SKM-1 (cell line): ENCODE measurements around the gene SH3TC1.

ENCODE experiments used
- DNase-seq: peaks from one replicate; lab custom pipeline; 2025; ENCODE audit not compliant: unreplicated experiment; lab: John Stamatoyannopoulos, UW

SH3TC1 gene

GRCh38 chr4:8228319-8229250, 29.5 kb downstream of the SH3TC1 start:
- DNase-seq: no peak

- DNase-seq: no peak
These were observed 30.4 kb downstream of the SH3TC1 start for GRCh38 chr4:8229331-8229975.

GRCh38 chr4:8230033-8230432, 30.9 kb downstream of the SH3TC1 start:
- no peak for DNase-seq

GRCh38 chr4:8230891-8231290, 31.8 kb downstream of the SH3TC1 start:
- DNase-seq: no peak

GRCh38 chr4:8231551-8232049, 32.5 kb downstream of the SH3TC1 start:
- no peak for DNase-seq

GRCh38 chr4:8232748-8233147, 33.7 kb downstream of the SH3TC1 start:
- DNase-seq: no peak

- DNase-seq: no peak
These were observed 34.8 kb downstream of the SH3TC1 start for GRCh38 chr4:8233672-8234484.

GRCh38 chr4:8234715-8235114, 35.6 kb downstream of the SH3TC1 start:
- DNase-seq: no peak

GRCh38 chr4:8235224-8235623, 36.1 kb downstream of the SH3TC1 start:
- DNase-seq: no peak

- no peak for DNase-seq
These were observed 36.6 kb downstream of the SH3TC1 start for GRCh38 chr4:8235686-8236085.

- DNase-seq: no peak
These were observed 37.2 kb downstream of the SH3TC1 start for GRCh38 chr4:8236106-8236919.

- DNase-seq: no peak
These were observed 37.8 kb downstream of the SH3TC1 start for GRCh38 chr4:8236920-8237195.

GRCh38 chr4:8237256-8237989, 38.3 kb downstream of the SH3TC1 start:
- no peak for DNase-seq

GRCh38 chr4:8238036-8238511, 39.0 kb downstream of the SH3TC1 start:
- no peak for DNase-seq

- DNase-seq: no peak
These were observed 39.5 kb downstream of the SH3TC1 start for GRCh38 chr4:8238515-8239053.

- no peak for DNase-seq
These were observed 40.1 kb downstream of the SH3TC1 start for GRCh38 chr4:8239226-8239625.

- no peak for DNase-seq
These were observed 40.6 kb downstream of the SH3TC1 start for GRCh38 chr4:8239661-8240060.

GRCh38 chr4:8240211-8241041, 41.3 kb downstream of the SH3TC1 start:
- no peak for DNase-seq
